ENCODE measurements around the gene WNT7A.

GRCh38 chr3:13886593-13887129 lies 6.8 kb upstream of the WNT7A start:
- TF ChIP-seq, protein P1, sequence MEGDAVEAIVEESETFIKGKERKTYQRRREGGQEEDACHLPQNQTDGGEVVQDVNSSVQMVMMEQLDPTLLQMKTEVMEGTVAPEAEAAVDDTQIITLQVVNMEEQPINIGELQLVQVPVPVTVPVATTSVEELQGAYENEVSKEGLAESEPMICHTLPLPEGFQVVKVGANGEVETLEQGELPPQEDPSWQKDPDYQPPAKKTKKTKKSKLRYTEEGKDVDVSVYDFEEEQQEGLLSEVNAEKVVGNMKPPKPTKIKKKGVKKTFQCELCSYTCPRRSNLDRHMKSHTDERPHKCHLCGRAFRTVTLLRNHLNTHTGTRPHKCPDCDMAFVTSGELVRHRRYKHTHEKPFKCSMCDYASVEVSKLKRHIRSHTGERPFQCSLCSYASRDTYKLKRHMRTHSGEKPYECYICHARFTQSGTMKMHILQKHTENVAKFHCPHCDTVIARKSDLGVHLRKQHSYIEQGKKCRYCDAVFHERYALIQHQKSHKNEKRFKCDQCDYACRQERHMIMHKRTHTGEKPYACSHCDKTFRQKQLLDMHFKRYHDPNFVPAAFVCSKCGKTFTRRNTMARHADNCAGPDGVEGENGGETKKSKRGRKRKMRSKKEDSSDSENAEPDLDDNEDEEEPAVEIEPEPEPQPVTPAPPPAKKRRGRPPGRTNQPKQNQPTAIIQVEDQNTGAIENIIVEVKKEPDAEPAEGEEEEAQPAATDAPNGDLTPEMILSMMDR (IDR thresholded peaks at IDR 0.05): no peak
- TF ChIP-seq POLR2A (IDR thresholded peaks at IDR 0.05): no peak
